Osteocyte (in vitro differentiated cells): ENCODE measurements around the gene NTMT2. TPM values are rescaled to one million over a fixed set of nuclear protein-coding genes. Genes with fewer than 3 reads are reported as not detected.

Experiments used
- DNase-seq: peaks from one replicate; pipeline ENCODE4 v3.0.0; 2021; ENCODE audit warnings: mixed read lengths; ENCODE audit not compliant: unreplicated experiment; ENCODE audit errors: extremely low spot score
- H3K27ac Mint-ChIP-seq: one replicate; pipeline ENCODE4 v1.8.0; 2021; ENCODE audit warnings: mild to moderate bottlenecking, mixed read lengths; ENCODE audit not compliant: unreplicated experiment
- H3K27me3 Mint-ChIP-seq: one replicate; pipeline ENCODE4 v1.8.0; 2021; ENCODE audit warnings: mixed read lengths; ENCODE audit not compliant: unreplicated experiment
- H3K36me3 Mint-ChIP-seq: one replicate; pipeline ENCODE4 v1.8.0; 2021; ENCODE audit warnings: mixed read lengths; ENCODE audit not compliant: unreplicated experiment
- H3K4me1 Mint-ChIP-seq: one replicate; pipeline ENCODE4 v1.8.0; 2021; ENCODE audit warnings: mixed read lengths; ENCODE audit not compliant: unreplicated experiment
- H3K4me3 Mint-ChIP-seq: one replicate; pipeline ENCODE4 v1.8.0; 2021; ENCODE audit warnings: mild to moderate bottlenecking, moderate library complexity, mixed read lengths; ENCODE audit not compliant: unreplicated experiment
- H3K9me3 Mint-ChIP-seq: one replicate; pipeline ENCODE4 v1.8.0; 2021; ENCODE audit warnings: mixed read lengths; ENCODE audit not compliant: unreplicated experiment
- total RNA-seq: library from RNA; stranded (reverse); gene quantifications from 2 replicates; pipeline ENCODE4 v1.2.1, GENCODE V29; 2021
- TF ChIP-seq, protein P1 (sequence below): fragments of 200-600 bp; sonication (generic); IDR thresholded peaks from 2 replicates; pipeline ENCODE4 v1.5.0; 2021; ENCODE audit warnings: antibody characterized with exemption, mild to moderate bottlenecking, moderate library complexity

The NTMT2 gene
- total RNA-seq, 1 donor from 2014 or later: not detected

GRCh38 chr1:170204121-170204520 lies 58.4 kb downstream of the NTMT2 start:
- no peak for DNase-seq
- H3K36me3 Mint-ChIP-seq: no peaks in the 10 kb centered on the region
- no peak overlapping the region for H3K27ac Mint-ChIP-seq
- TF ChIP-seq, protein P1, sequence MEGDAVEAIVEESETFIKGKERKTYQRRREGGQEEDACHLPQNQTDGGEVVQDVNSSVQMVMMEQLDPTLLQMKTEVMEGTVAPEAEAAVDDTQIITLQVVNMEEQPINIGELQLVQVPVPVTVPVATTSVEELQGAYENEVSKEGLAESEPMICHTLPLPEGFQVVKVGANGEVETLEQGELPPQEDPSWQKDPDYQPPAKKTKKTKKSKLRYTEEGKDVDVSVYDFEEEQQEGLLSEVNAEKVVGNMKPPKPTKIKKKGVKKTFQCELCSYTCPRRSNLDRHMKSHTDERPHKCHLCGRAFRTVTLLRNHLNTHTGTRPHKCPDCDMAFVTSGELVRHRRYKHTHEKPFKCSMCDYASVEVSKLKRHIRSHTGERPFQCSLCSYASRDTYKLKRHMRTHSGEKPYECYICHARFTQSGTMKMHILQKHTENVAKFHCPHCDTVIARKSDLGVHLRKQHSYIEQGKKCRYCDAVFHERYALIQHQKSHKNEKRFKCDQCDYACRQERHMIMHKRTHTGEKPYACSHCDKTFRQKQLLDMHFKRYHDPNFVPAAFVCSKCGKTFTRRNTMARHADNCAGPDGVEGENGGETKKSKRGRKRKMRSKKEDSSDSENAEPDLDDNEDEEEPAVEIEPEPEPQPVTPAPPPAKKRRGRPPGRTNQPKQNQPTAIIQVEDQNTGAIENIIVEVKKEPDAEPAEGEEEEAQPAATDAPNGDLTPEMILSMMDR: no peak
- peaks cover 29% of the 10 kb centered on the region for H3K4me1 Mint-ChIP-seq
- H3K27me3 Mint-ChIP-seq: no peaks in the 10 kb centered on the region
- peaks cover 7% of the 10 kb centered on the region for H3K9me3 Mint-ChIP-seq
- no peak overlapping the region for H3K4me3 Mint-ChIP-seq

DNA sequence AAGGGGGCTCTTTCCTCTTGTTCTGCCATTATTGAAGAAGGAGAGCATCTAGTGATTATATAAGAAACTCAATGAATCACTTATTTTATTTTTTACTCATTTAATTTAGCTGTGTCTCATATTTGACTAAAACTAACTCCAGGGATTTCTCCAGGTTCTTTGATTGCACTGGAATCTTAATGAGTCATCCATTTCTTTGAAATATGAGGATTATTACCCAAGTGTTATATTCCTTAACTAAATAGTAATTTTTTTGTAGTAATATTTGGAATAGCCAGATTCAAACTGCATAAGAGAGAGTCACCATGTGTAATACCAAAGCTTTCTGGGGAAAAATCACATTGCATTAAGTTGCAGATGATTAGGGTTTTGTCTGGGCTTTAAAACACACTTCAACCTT lies 59.5 kb downstream of the NTMT2 start:
- TF ChIP-seq, protein P1: no peak
- DNase-seq: no peak
- no peak overlapping the region for H3K27ac Mint-ChIP-seq
- peaks cover 29% of the 10 kb centered on the region for H3K4me1 Mint-ChIP-seq
- H3K4me3 Mint-ChIP-seq: no peak overlapping the region
- no peaks in the 10 kb centered on the region for H3K27me3 Mint-ChIP-seq
- H3K36me3 Mint-ChIP-seq: no peaks in the 10 kb centered on the region
- H3K9me3 Mint-ChIP-seq: peaks cover 7% of the 10 kb centered on the region

- no peak for DNase-seq
- Mint-ChIP-seq H3K4me3 (no peak overlapping the region), H3K27me3 (no peaks in the 10 kb centered on the region), H3K4me1 (peaks cover 17% of the 10 kb centered on the region), H3K9me3 (peaks cover 4% of the 10 kb centered on the region), H3K27ac (no peak overlapping the region), H3K36me3 (no peaks in the 10 kb centered on the region)
- TF ChIP-seq, protein P1: no peak
These were observed 63.4 kb downstream of the NTMT2 start for GRCh38 chr1:170209125-170209524.

GRCh38 chr1:170210142-170210541 lies 64.4 kb downstream of the NTMT2 start:
- Mint-ChIP-seq H3K4me3 (no peak overlapping the region), H3K27me3 (no peaks in the 10 kb centered on the region), H3K36me3 (no peaks in the 10 kb centered on the region), H3K27ac (no peak overlapping the region), H3K4me1 (peaks cover 19% of the 10 kb centered on the region), H3K9me3 (no peaks in the 10 kb centered on the region)
- DNase-seq: no peak
- TF ChIP-seq, protein P1: no peak

- no peaks in the 10 kb centered on the region for H3K27me3 Mint-ChIP-seq
- TF ChIP-seq, protein P1: no peak
- peaks cover 24% of the 10 kb centered on the region for H3K4me1 Mint-ChIP-seq
- no peaks in the 10 kb centered on the region for H3K36me3 Mint-ChIP-seq
- no peak for DNase-seq
- no peaks in the 10 kb centered on the region for H3K9me3 Mint-ChIP-seq
- H3K4me3 Mint-ChIP-seq: no peak overlapping the region
- no peak overlapping the region for H3K27ac Mint-ChIP-seq
These were observed 67.8 kb downstream of the NTMT2 start for GRCh38 chr1:170213596-170213995.
